CD8-positive, alpha-beta memory T cell (primary cell): Measurements from ENCODE around the gene HNRNPH3. TPM values are rescaled to one million over a fixed set of nuclear protein-coding genes. Genes with fewer than 3 reads are reported as not detected.

Experiments used
- CTCF ChIA-PET: fragments of 350-600 bp; sonication (Branson Sonifier 250); formaldehyde crosslinking; loops from one replicate; lab custom pipeline; 2021; ENCODE audit warnings: antibody characterized with exemption; lab: Charles Lee
- POLR2A ChIA-PET: fragments of 350-600 bp; sonication (Branson Sonifier 250); formaldehyde crosslinking; loops from one replicate; lab custom pipeline; 2021; ENCODE audit warnings: antibody characterized with exemption; lab: Charles Lee
- DNase-seq, 5 donors: peaks; one replicate each; pipeline versions ENCODE4 v3.0.0 to v3.0.0-alpha.2; 2020 to 2022; ENCODE audit warnings: mixed read lengths in 1 of 5
- H3K27ac ChIP-seq: one replicate; pipeline ENCODE4 v1.7.0; 2013; ENCODE audit warnings: low read depth, mild to moderate bottlenecking, low read length, moderate library complexity
- H3K27me3 ChIP-seq: 2 replicates; pipeline ENCODE4 v1.7.0; 2013; ENCODE audit warnings: low read length, mild to moderate bottlenecking; ENCODE audit not compliant: insufficient read depth, poor library complexity, severe bottlenecking
- H3K36me3 ChIP-seq: 2 replicates; pipeline ENCODE4 v1.7.0; 2013; ENCODE audit warnings: mild to moderate bottlenecking, low read length, moderate library complexity; ENCODE audit not compliant: insufficient read depth
- H3K4me1 ChIP-seq: 2 replicates; pipeline ENCODE4 v1.7.0; 2013; ENCODE audit warnings: mild to moderate bottlenecking, low read length, moderate library complexity; ENCODE audit not compliant: insufficient read depth
- H3K4me3 ChIP-seq: 2 replicates; pipeline ENCODE4 v1.7.0; 2013; ENCODE audit warnings: mild to moderate bottlenecking, low read length
- H3K9me3 ChIP-seq: 2 replicates; pipeline ENCODE4 v1.7.0; 2013; ENCODE audit warnings: mild to moderate bottlenecking, low read length
- H3K27ac Mint-ChIP-seq, 8 donors: one replicate each; pipeline ENCODE4 v1.8.0; 2020 to 2021; ENCODE audit warnings: mixed read lengths in 8 of 8, mild to moderate bottlenecking in 6 of 8, inconsistent platforms in 3 of 8, moderate library complexity in 3 of 8
- H3K27me3 Mint-ChIP-seq, 2 donors: one replicate each; pipeline ENCODE4 v1.8.0; 2020 to 2021; ENCODE audit warnings: mixed read lengths in 2 of 2, mild to moderate bottlenecking in 1 of 2, moderate library complexity in 1 of 2
- H3K36me3 Mint-ChIP-seq, 3 donors: one replicate each; pipeline ENCODE4 v1.8.0; 2020 to 2021; ENCODE audit warnings: mixed read lengths in 3 of 3, inconsistent platforms in 1 of 3, mild to moderate bottlenecking in 1 of 3
- H3K4me1 Mint-ChIP-seq, 3 donors: one replicate each; pipeline ENCODE4 v1.8.0; 2020 to 2021; ENCODE audit warnings: mixed read lengths in 3 of 3, inconsistent platforms in 1 of 3, mild to moderate bottlenecking in 1 of 3
- H3K4me3 Mint-ChIP-seq, 7 donors: one replicate each; pipeline ENCODE4 v1.8.0; 2020 to 2021; ENCODE audit warnings: mixed read lengths in 7 of 7, mild to moderate bottlenecking in 6 of 7, moderate library complexity in 4 of 7, inconsistent platforms in 2 of 7
- H3K9me3 Mint-ChIP-seq, 5 donors: one replicate each; pipeline ENCODE4 v1.8.0; 2020 to 2022; ENCODE audit warnings: mixed read lengths in 5 of 5, mild to moderate bottlenecking in 3 of 5, moderate library complexity in 2 of 5, inconsistent platforms in 1 of 5
- polyA plus RNA-seq: library from polyadenylated mRNA; unstranded; fragments of 300-500 nt; fragmentation: Illumina TruSeq; gene quantifications from one replicate; pipeline ENCODE4 v1.2.3, GENCODE V29; 2021
- total RNA-seq, 2 experiments: library from RNA; stranded (reverse); gene quantifications; one replicate each; pipeline ENCODE4 v1.2.3, GENCODE V29; 2021

Gene HNRNPH3
- total and polyA plus RNA-seq, 3 experiments from 2014 or later = 145 to 171 (median 170) TPM

DNA sequence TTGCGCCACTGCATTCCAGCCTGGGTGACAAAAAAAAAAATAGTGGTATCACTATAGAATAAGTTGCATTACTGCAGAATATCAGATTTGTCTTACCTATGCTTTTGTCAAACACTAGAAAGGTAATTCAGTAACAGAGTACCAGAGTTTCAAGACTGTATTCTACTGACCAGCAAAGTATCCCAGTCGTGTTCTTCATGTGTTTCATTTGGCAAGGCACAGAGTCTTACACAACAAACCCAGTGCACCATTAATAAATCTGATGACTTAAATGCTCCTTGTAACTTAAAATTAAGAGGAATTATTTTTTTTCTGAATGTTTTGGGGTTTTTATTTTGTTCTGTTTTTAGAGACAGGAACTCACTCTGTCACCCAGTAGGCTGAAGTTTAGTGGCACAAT lies 35.3 kb downstream of the HNRNPH3 start:
- Histone ChIP-seq H3K4me1 (no peaks in the 10 kb centered on the region), H3K27me3 (no peaks in the 10 kb centered on the region)
- DNase-seq = no peak

DNA sequence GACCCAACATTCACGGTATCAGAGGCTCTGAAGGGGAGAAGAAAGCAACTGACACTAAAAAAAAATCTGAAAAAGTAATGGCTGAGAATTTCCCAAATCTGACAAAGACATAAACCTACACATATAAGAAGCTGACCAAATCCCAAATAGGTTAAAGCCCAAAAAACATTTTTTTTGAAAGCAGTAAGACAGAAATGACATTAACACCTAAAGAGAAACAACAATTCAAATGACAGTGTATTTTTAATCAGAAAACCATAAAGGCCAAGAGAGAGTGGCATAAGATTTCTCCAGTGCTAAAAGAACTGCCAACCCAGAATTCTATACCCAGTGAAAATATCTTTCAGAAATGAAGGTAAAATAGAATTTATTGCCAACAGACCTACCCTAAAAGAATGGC lies 39.7 kb downstream of the HNRNPH3 start:
- Histone ChIP-seq H3K9me3 (no peaks in the 10 kb centered on the region), H3K4me1 (no peaks in the 10 kb centered on the region), H3K27me3 (no peaks in the 10 kb centered on the region), H3K27ac (no peak overlapping the region), H3K36me3 (peaks cover 12% of the 10 kb centered on the region), H3K4me3 (no peak overlapping the region)
- no peak for DNase-seq
- H3K27me3 Mint-ChIP-seq = no peaks in the 10 kb centered on the region
- CTCF ChIA-PET = no interaction called here
- no peaks in the 10 kb centered on the region for H3K4me1 Mint-ChIP-seq
- peaks cover 18 to 64% (median 40%) of the 10 kb centered on the region in 3 donors for H3K36me3 Mint-ChIP-seq
- H3K27ac Mint-ChIP-seq = no peak overlapping the region
- no peak overlapping the region for H3K4me3 Mint-ChIP-seq
- POLR2A ChIA-PET = no interaction called here
- peaks cover 4 to 11% (median 9%) of the 10 kb centered on the region in 5 donors for H3K9me3 Mint-ChIP-seq

More for the DNA sequence above, 35.3 kb downstream of the HNRNPH3 start:
- ChIA-PET POLR2A (no interaction called here), CTCF (no interaction called here)
- Mint-ChIP-seq H3K36me3 (peaks cover 12 to 56% (median 19%) of the 10 kb centered on the region in 3 donors), H3K4me3 (no peak overlapping the region), H3K4me1 (no peaks in the 10 kb centered on the region), H3K27me3 (no peaks in the 10 kb centered on the region), H3K9me3 (peaks cover 0 to 11% (median 8%) of the 10 kb centered on the region in 5 donors), H3K27ac (peak overlapping the region in 3 of 8 donors; percentile 11 to 61 (median 32))
- Histone ChIP-seq H3K27ac (no peak overlapping the region), H3K36me3 (peaks cover 8% of the 10 kb centered on the region), H3K9me3 (no peaks in the 10 kb centered on the region), H3K4me3 (no peak overlapping the region)

DNA sequence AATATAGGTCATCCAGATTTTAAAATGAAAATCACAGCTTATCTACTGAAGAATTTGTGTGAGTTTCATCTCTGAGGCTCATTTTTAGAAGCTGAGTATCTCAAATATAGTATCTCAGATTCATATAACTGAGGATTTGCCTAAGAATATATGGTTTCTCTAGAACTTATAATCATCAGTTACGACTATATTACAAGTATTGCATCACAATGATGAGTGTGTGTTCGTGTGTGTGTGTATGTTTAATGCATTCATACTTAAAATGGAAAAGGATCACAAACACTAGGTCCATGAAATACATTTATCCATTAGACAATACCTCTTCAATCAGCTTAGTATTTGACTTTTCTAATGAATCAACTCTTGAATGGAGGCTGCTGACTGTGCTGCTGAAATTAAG lies 53.9 kb downstream of the HNRNPH3 start:
- ChIA-PET POLR2A (no interaction called here), CTCF (no interaction called here)
- Mint-ChIP-seq H3K27ac (no peak overlapping the region), H3K27me3 (no peaks in the 10 kb centered on the region), H3K4me3 (no peak overlapping the region), H3K4me1 (no peaks in the 10 kb centered on the region), H3K9me3 (no peaks in the 10 kb centered on the region), H3K36me3 (peaks cover 0 to 74% (median 17%) of the 10 kb centered on the region in 3 donors)
- no peak for DNase-seq
- Histone ChIP-seq H3K4me3 (no peak overlapping the region), H3K27ac (no peak overlapping the region), H3K36me3 (peaks cover 14% of the 10 kb centered on the region), H3K9me3 (no peaks in the 10 kb centered on the region), H3K27me3 (no peaks in the 10 kb centered on the region), H3K4me1 (no peaks in the 10 kb centered on the region)

Other genes with a start within 250 kb of the HNRNPH3 start
- not detected for gene MYPN, start 222.6 kb upstream of the HNRNPH3 start, total RNA-seq
- gene MYPN, start 222.6 kb upstream of the HNRNPH3 start, polyA plus RNA-seq = not detected
- not detected for gene ATOH7, start 100.0 kb upstream of the HNRNPH3 start, total RNA-seq
- not detected for gene ATOH7, start 100.0 kb upstream of the HNRNPH3 start, polyA plus RNA-seq
- 1 to 10 TPM; 1.2 to 1.7 TPM for gene PBLD, start 864 bp downstream of the HNRNPH3 start, total RNA-seq
- gene PBLD, start 864 bp downstream of the HNRNPH3 start, polyA plus RNA-seq = 0.95 TPM
- gene RUFY2, start 75.2 kb downstream of the HNRNPH3 start, total RNA-seq = 1 to 10 TPM; 7.7 to 7.8 TPM
- gene RUFY2, start 75.2 kb downstream of the HNRNPH3 start, polyA plus RNA-seq = 8.1 TPM
- 10 to 100 TPM; 37.3 to 40.0 TPM for gene DNA2, start 139.9 kb downstream of the HNRNPH3 start, total RNA-seq
- gene DNA2, start 139.9 kb downstream of the HNRNPH3 start, polyA plus RNA-seq = 0.55 TPM
- 10 to 100 TPM; 15.1 to 18.6 TPM for gene SLC25A16, start 195.5 kb downstream of the HNRNPH3 start, total RNA-seq
- gene SLC25A16, start 195.5 kb downstream of the HNRNPH3 start, polyA plus RNA-seq = 6.6 TPM
- under 1 TPM; 0.44 to 0.63 TPM for gene TET1, start 228.3 kb downstream of the HNRNPH3 start, total RNA-seq
- 1.9 TPM for gene TET1, start 228.3 kb downstream of the HNRNPH3 start, polyA plus RNA-seq